ENCODE data around the gene ECE1.

The ECE1 gene

GRCh38 chr1:21335088-21335691 is 44.9 kb upstream of the ECE1 start:
- H3K27ac ChIP-seq (replicated peaks; ENCODE audit: low read length) = no peak overlapping the region
- H2AFZ ChIP-seq (ENCODE audit: low read length) = peak overlapping the region; percentile 24
- peak overlapping the region; percentile 1 for H3K14ac ChIP-seq (ENCODE audit: low read length)

GRCh38 chr1:21334214-21335087 is 44.2 kb upstream of the ECE1 start:
- Histone ChIP-seq H3K4ac (ENCODE audit: low read length) (no peak overlapping the region), H4K91ac (ENCODE audit: low read depth, low read length, poor library complexity) (peak overlapping the region; percentile 34), H3K36me3 (replicated peaks in 1 of 2; ENCODE audit: control insufficient read depth in 2 of 2, insufficient read depth in 2 of 2, low read length in 2 of 2) (peaks cover 0 to 6% of the 10 kb centered on the region in 2 donors), H2BK12ac (ENCODE audit: low read length) (peak overlapping the region; percentile 70), H4K8ac (ENCODE audit: low read depth, low read length) (peak overlapping the region; percentile 94), H3K4me3 (ENCODE audit: low read length in 2 of 2) (no peak overlapping the region), H2BK120ac (ENCODE audit: low read depth, low read length) (no peak overlapping the region), H3K27ac (replicated peaks; ENCODE audit: low read length) (no peak overlapping the region), H3K9me3 (replicated peaks in 1 of 2; ENCODE audit: control insufficient read depth in 2 of 2, insufficient read depth in 1 of 2, low read depth in 1 of 2, low read length in 2 of 2) (no peaks in the 10 kb centered on the region), H2AK5ac (ENCODE audit: low read depth, low read length) (peak overlapping the region; percentile 42), H3K4me1 (ENCODE audit: control insufficient read depth in 2 of 2, insufficient read depth in 1 of 2, low read depth in 1 of 2, low read length in 2 of 2) (peaks cover 19 to 24% of the 10 kb centered on the region in 2 donors), H3K79me1 (ENCODE audit: low read depth, low read length) (peaks cover 4% of the 10 kb centered on the region), H3K23ac (ENCODE audit: low read depth, low read length, poor library complexity) (no peak overlapping the region), H3K14ac (ENCODE audit: low read length) (no peak overlapping the region), H2AFZ (ENCODE audit: low read length) (peak overlapping the region; percentile 24), H3K27me3 (ENCODE audit: control insufficient read depth in 3 of 3, insufficient read depth in 3 of 3, low read depth in 1 of 3, low read length in 3 of 3) (no peaks in the 10 kb centered on the region), H2BK5ac (ENCODE audit: low read length) (no peak overlapping the region), H3K18ac (ENCODE audit: low read length) (peak overlapping the region; percentile 81), H3K9ac (ENCODE audit: low read depth, low read length, poor library complexity) (peak overlapping the region; percentile 18), H3K4me2 (ENCODE audit: insufficient read depth, low read length, poor library complexity, severe bottlenecking) (peak overlapping the region; percentile 31), H2BK15ac (ENCODE audit: low read length) (peak overlapping the region; percentile 29)
- DNase-seq (ENCODE audit: low spot score) = no peak
- no CpG with 5 or more reads among the region's 20 CpGs for WGBS, 2 donors (ENCODE audit: extremely low coverage in 2 of 2, insufficient read length in 2 of 2, insufficient replicate concordance in 1 of 2)

More at GRCh38 chr1:21335088-21335691, 44.9 kb upstream of the ECE1 start:
- Histone ChIP-seq H3K18ac (ENCODE audit: low read length) (peak overlapping the region; percentile 81), H3K4me3 (ENCODE audit: low read length in 2 of 2) (no peak overlapping the region), H2BK12ac (ENCODE audit: low read length) (no peak overlapping the region), H3K9me3 (replicated peaks in 1 of 2; ENCODE audit: control insufficient read depth in 2 of 2, insufficient read depth in 1 of 2, low read depth in 1 of 2, low read length in 2 of 2) (no peaks in the 10 kb centered on the region), H3K79me1 (ENCODE audit: low read depth, low read length) (peaks cover 4% of the 10 kb centered on the region), H3K4me2 (ENCODE audit: insufficient read depth, low read length, poor library complexity, severe bottlenecking) (peak overlapping the region; percentile 31), H3K23ac (ENCODE audit: low read depth, low read length, poor library complexity) (no peak overlapping the region), H3K9ac (ENCODE audit: low read depth, low read length, poor library complexity) (no peak overlapping the region), H4K8ac (ENCODE audit: low read depth, low read length) (peak overlapping the region; percentile 30), H3K27me3 (ENCODE audit: control insufficient read depth in 3 of 3, insufficient read depth in 3 of 3, low read depth in 1 of 3, low read length in 3 of 3) (no peaks in the 10 kb centered on the region), H2BK120ac (ENCODE audit: low read depth, low read length) (no peak overlapping the region), H3K4me1 (ENCODE audit: control insufficient read depth in 2 of 2, insufficient read depth in 1 of 2, low read depth in 1 of 2, low read length in 2 of 2) (peaks cover 16 to 24% of the 10 kb centered on the region in 2 donors), H2BK15ac (ENCODE audit: low read length) (peak overlapping the region; percentile 29), H2AK5ac (ENCODE audit: low read depth, low read length) (peak overlapping the region; percentile 72), H3K4ac (ENCODE audit: low read length) (no peak overlapping the region), H2BK5ac (ENCODE audit: low read length) (no peak overlapping the region), H4K91ac (ENCODE audit: low read depth, low read length, poor library complexity) (peak overlapping the region; percentile 34), H3K36me3 (replicated peaks in 1 of 2; ENCODE audit: control insufficient read depth in 2 of 2, insufficient read depth in 2 of 2, low read length in 2 of 2) (peaks cover 1 to 6% of the 10 kb centered on the region in 2 donors)
- no CpG with 5 or more reads among the region's 19 CpGs for WGBS, 2 donors (ENCODE audit: extremely low coverage in 2 of 2, insufficient read length in 2 of 2, insufficient replicate concordance in 1 of 2)
- DNase-seq (ENCODE audit: low spot score) = no peak

GRCh38 chr1:21333824-21334213 is 43.6 kb upstream of the ECE1 start:
- H3K4me3 ChIP-seq (ENCODE audit: low read length in 2 of 2) = no peak overlapping the region
- H4K91ac ChIP-seq (ENCODE audit: low read depth, low read length, poor library complexity) = no peak overlapping the region
- no peak overlapping the region for H3K14ac ChIP-seq (ENCODE audit: low read length)
- H3K18ac ChIP-seq (ENCODE audit: low read length) = no peak overlapping the region
- no peaks in the 10 kb centered on the region for H3K27me3 ChIP-seq (ENCODE audit: control insufficient read depth in 3 of 3, insufficient read depth in 3 of 3, low read depth in 1 of 3, low read length in 3 of 3)
- no peak overlapping the region for H2BK120ac ChIP-seq (ENCODE audit: low read depth, low read length)
- H2AK5ac ChIP-seq (ENCODE audit: low read depth, low read length) = no peak overlapping the region
- no peak overlapping the region for H3K27ac ChIP-seq (replicated peaks; ENCODE audit: low read length)
- peaks cover 21 to 24% of the 10 kb centered on the region in 2 donors for H3K4me1 ChIP-seq (ENCODE audit: control insufficient read depth in 2 of 2, insufficient read depth in 1 of 2, low read depth in 1 of 2, low read length in 2 of 2)
- no peak overlapping the region for H3K4ac ChIP-seq (ENCODE audit: low read length)
- H3K36me3 ChIP-seq (replicated peaks in 1 of 2; ENCODE audit: control insufficient read depth in 2 of 2, insufficient read depth in 2 of 2, low read length in 2 of 2) = peaks cover 0 to 6% of the 10 kb centered on the region in 2 donors
- peaks cover 4% of the 10 kb centered on the region for H3K79me1 ChIP-seq (ENCODE audit: low read depth, low read length)
- H3K23ac ChIP-seq (ENCODE audit: low read depth, low read length, poor library complexity) = no peak overlapping the region
- no peaks in the 10 kb centered on the region for H3K9me3 ChIP-seq (replicated peaks in 1 of 2; ENCODE audit: control insufficient read depth in 2 of 2, insufficient read depth in 1 of 2, low read depth in 1 of 2, low read length in 2 of 2)
- WGBS, 2 donors (ENCODE audit: extremely low coverage in 2 of 2, insufficient read length in 2 of 2, insufficient replicate concordance in 1 of 2) = no CpG with 5 or more reads among the region's 5 CpGs
- no peak overlapping the region for H2BK15ac ChIP-seq (ENCODE audit: low read length)
- H3K4me2 ChIP-seq (ENCODE audit: insufficient read depth, low read length, poor library complexity, severe bottlenecking) = no peak overlapping the region
- no peak overlapping the region for H2AFZ ChIP-seq (ENCODE audit: low read length)
- no peak for DNase-seq (ENCODE audit: low spot score)
- no peak overlapping the region for H2BK5ac ChIP-seq (ENCODE audit: low read length)
- no peak overlapping the region for H3K9ac ChIP-seq (ENCODE audit: low read depth, low read length, poor library complexity)
- H4K8ac ChIP-seq (ENCODE audit: low read depth, low read length) = no peak overlapping the region
- no peak overlapping the region for H2BK12ac ChIP-seq (ENCODE audit: low read length)

Measured in neuronal stem cell (in vitro differentiated cells).